Neural progenitor cell (in vitro differentiated cells): Measurements from ENCODE around the gene KDM3A.

Experiments
- CTCF ChIP-seq: fragments of 200-600 bp; sonication (generic); IDR thresholded peaks from 2 replicates; pipeline ENCODE4 v1.5.1; 2017; ENCODE audit warnings: antibody characterized with exemption, mild to moderate bottlenecking
- EZH2 ChIP-seq: fragments of 200-600 bp; sonication (generic); IDR thresholded peaks from 2 replicates; pipeline ENCODE4 v1.6.1; 2017; ENCODE audit warnings: antibody characterized with exemption, mild to moderate bottlenecking, moderate library complexity
- EZH2phosphoT487 ChIP-seq: fragments of 200-600 bp; sonication (generic); IDR thresholded peaks from 2 replicates; pipeline ENCODE4 v1.6.1; 2017; ENCODE audit warnings: antibody characterized with exemption

- TF ChIP-seq CTCF (no peak), EZH2phosphoT487 (no peak), EZH2 (no peak)
These were observed 59.3 kb downstream of the KDM3A start for GRCh38 chr2:86500325-86501083.
